HG03571 (cell line): ENCODE measurements around the gene MCAM.

Experiments used
- ATAC-seq: cut with Tn5 transposase; IDR thresholded peaks from one replicate; pipeline ENCODE4 v1.9.1; 2021; ENCODE audit not compliant: unreplicated experiment

Gene MCAM

DNA sequence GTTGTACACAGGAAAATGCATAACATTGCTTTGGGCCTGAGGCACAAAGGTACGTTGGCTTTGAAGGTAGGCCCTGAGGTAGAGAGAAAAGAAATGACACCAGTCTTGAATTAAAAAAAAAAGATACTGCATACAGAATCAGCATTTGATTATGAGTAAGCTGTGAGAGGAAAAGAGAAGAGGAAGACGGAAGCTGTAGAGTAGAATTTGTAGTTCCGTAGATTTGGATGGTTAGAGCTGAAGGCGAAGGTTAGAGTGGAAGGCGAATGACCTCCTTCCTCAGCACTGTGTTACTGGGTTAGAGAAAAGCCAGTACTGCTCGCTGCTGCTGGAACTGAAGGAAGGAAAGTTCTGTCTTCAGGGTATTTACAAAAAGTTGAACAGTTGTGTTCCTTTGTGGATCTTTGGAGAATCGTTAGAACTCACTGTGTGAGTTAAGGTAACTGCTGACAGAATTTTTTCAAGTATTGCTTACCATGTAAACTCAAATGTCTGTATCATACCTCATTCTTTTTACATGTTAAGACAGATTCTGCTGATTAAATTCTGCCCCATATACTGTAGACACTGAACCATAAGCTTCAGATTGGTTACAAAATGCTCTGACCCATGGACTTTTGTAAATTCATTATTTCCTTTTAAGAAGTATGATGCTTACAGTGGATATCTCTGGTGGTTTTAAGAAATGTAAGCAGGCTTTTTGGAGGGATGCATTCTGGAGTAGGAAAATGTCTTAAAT is 50.2 kb downstream of the MCAM start:
- no peak for ATAC-seq

DNA sequence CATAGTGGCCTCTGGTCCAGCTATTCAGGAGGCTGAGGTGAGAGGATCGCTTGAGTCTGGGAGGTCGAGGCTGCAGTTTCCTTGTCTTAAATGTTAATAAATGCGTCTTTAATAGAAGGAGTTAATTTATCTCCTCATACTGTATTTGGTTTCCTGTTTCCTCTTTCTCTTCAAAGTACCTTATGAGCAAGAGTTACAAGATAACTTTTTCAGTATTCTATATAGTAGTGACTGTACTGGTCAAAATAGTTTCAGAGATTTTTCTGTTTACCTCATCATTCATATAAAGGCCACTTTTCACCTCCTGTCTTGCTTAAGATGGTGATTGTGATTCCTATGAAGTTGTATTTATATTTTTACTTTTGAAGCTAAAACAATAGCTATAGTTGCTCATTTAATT is 50.9 kb downstream of the MCAM start:
- ATAC-seq = no peak

DNA sequence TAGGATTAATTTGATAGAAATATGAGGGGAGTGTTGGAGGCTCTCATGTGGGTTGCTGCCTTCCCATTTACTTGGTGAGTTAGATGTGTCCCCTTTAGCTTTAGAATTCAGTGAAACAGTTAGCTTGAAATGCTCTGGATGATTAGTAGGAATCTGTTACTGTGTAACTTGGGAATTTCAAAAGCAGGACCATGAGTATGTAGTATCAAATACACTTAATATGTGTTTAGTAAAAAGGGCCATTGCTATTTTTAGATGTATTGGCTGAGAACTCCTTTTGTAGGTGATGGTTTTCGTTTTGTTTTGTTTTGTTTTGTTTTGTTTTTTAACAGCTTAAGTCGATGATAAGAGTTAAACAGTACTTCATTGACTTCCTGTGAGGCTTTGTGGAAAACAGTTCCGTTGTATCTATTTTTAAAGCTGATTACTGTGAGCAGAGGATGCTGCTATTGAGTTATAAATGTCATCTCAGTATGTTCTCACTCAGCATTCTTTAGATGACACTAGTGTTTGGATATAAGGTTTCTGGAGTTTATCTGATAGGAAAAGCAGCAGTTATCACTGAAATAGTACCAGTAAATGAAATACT is 53.5 kb downstream of the MCAM start:
- no peak for ATAC-seq

DNA sequence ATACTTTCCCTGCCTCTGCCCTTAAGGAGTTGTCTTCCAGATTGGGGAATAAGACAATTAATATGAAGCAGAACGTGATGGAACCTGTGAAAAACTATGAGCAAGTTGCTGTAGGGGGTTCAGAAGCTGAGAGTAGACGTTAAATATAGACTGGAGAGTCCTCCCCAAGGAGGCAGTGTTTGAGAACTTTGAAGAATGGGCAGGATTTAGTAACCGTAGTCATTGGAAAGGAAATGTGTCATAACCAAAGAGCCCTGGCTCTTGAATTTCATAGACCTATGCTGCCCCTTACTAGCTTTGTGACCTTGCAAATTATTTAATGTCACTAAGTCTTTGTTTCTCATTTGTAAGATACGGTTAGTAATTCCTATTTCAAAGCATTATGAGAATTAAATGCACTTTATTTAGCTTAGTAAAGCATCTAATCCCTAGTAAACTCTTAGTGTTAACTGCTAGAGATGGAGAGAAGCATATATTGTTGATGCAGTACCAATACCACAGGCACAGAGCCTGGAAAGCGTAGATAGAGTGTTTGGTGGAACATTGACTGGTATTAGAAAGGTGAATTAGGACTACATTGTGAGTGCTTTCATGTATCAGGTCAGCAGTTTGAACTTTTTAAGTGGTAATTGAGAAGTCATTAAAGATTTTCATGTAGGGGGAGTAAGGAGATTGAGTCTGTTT is 54.1 kb downstream of the MCAM start:
- ATAC-seq = no peak

DNA sequence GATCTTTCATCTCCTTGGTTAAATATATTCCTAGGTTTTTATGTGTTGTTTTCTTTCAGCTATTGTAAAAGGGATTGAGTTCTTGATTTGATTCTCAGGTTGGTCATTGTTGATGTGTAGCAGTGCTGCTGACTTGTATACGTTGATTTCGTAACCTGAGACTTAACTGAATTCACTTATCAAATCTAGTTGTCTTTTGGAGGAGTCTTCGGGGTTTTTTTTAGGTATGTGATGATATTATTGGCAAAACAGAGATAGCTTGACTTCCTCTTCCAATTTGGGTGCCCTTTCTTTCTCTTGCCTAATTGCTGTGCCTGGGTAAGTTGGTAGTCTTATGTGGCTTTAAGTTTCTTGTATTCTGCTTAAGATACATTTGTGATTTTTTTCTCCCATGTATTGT is 57.9 kb downstream of the MCAM start:
- ATAC-seq = no peak
